Thymus (tissue), 11 donors: Measurements from ENCODE around the gene PLCB1. TPM values are rescaled to one million over a fixed set of nuclear protein-coding genes. Genes with fewer than 3 reads are reported as not detected.
"Not testable (repeated sequence)": the region's sequence is repeated elsewhere in the genome, so short reads cannot be mapped to it uniquely, and the experiment has no call there.

Experiments used
- DNase-seq, 9 donors: peaks; one replicate each; pipeline ENCODE4 v3.0.0-alpha.2; 2013; ENCODE audit warnings: low spot score in 9 of 9, low read depth in 6 of 9, missing footprints in 1 of 9
- H3K27ac ChIP-seq, 2 donors: one replicate each; pipeline ENCODE4 v1.5.1; 2013; ENCODE audit warnings: control low read depth in 1 of 2, low read depth in 1 of 2, low read length in 1 of 2, mild to moderate bottlenecking in 1 of 2, moderate library complexity in 1 of 2
- H3K27me3 ChIP-seq, 2 donors: one replicate each; pipeline ENCODE4 v1.5.1; 2013; ENCODE audit warnings: low read length in 1 of 2; ENCODE audit not compliant: control insufficient read depth in 2 of 2, insufficient read depth in 1 of 2
- H3K36me3 ChIP-seq, 2 donors: one replicate each; pipeline ENCODE4 v1.5.1; 2013; ENCODE audit warnings: low read length in 1 of 2, mild to moderate bottlenecking in 1 of 2, moderate library complexity in 1 of 2; ENCODE audit not compliant: control insufficient read depth in 2 of 2, insufficient read depth in 2 of 2
- H3K4me1 ChIP-seq, 2 donors: one replicate each; pipeline ENCODE4 v1.5.1; 2013; ENCODE audit warnings: low read length in 2 of 2; ENCODE audit not compliant: control insufficient read depth in 2 of 2, insufficient read depth in 2 of 2
- H3K4me3 ChIP-seq, 2 donors: one replicate each; pipeline ENCODE4 v1.5.1; 2013; ENCODE audit warnings: low read length in 2 of 2, control low read depth in 1 of 2, mild to moderate bottlenecking in 1 of 2
- H3K9me3 ChIP-seq, 2 donors: one replicate each; pipeline ENCODE4 v1.5.1; 2013; ENCODE audit warnings: low read length in 1 of 2, mild to moderate bottlenecking in 1 of 2; ENCODE audit not compliant: control insufficient read depth in 2 of 2, insufficient read depth in 1 of 2
- WGBS: extraction: QIAGEN DNeasy Blood & Tissue Kit; methylation state at CpG from one replicate; pipeline ENCODE4 v1.1.7; 2013; 5-methylcytosine and 5-hydroxymethylcytosine counted together
- polyA plus RNA-seq: library from polyadenylated mRNA; stranded (reverse); fragments of 200-250 nt; gene quantifications from one replicate; pipeline ENCODE4 v1.2.3, GENCODE V29; 2013
- total RNA-seq: library from RNA; stranded (reverse); fragments of 120-200 nt; gene quantifications from one replicate; pipeline ENCODE4 v1.2.4, GENCODE V29; 2013
- donor health status: healthy.

PLCB1 gene
- total and polyA plus RNA-seq, 2 donors, result 4.1 to 4.7 TPM

- not testable (repeated sequence) for H3K27me3 ChIP-seq
These were observed 721.1 kb downstream of the PLCB1 start for GRCh38 chr20:8853211-8853610.

GRCh38 chr20:8853805-8854338 lies 721.8 kb downstream of the PLCB1 start:
- H3K4me3 ChIP-seq, result no peak overlapping the region

More at GRCh38 chr20:8853211-8853610, 721.1 kb downstream of the PLCB1 start:
- H3K4me3 ChIP-seq, H3K27ac ChIP-seq, DNase-seq, H3K36me3 ChIP-seq, H3K4me1 ChIP-seq, H3K9me3 ChIP-seq: not testable (repeated sequence)
- 94% methylated on average over 3 of the region's 3 CpGs for WGBS

GRCh38 chr20:8854571-8854970 lies 722.5 kb downstream of the PLCB1 start:
- H3K4me3 ChIP-seq, result no peak overlapping the region
- WGBS, result 96% methylated on average over 12 of the region's 12 CpGs
- no peak overlapping the region for H3K27ac ChIP-seq
- no peaks in the 10 kb centered on the region for H3K36me3 ChIP-seq
- DNase-seq, result peak in 3 of 9 donors; percentile 4 to 15 (median 5)
- no peaks in the 10 kb centered on the region for H3K27me3 ChIP-seq
- H3K4me1 ChIP-seq, result peaks cover 0 to 9% of the 10 kb centered on the region in 2 donors
- H3K9me3 ChIP-seq, result no peaks in the 10 kb centered on the region

More at GRCh38 chr20:8853805-8854338, 721.8 kb downstream of the PLCB1 start:
- no peaks in the 10 kb centered on the region for H3K27me3 ChIP-seq
- no peak overlapping the region for H3K27ac ChIP-seq
- WGBS, result 37% methylated on average over 6 of the region's 6 CpGs
- H3K9me3 ChIP-seq, result no peaks in the 10 kb centered on the region
- DNase-seq, result peak; percentile 43 to 85 (median 64)
- H3K4me1 ChIP-seq, result peaks cover 0 to 9% of the 10 kb centered on the region in 2 donors
- H3K36me3 ChIP-seq, result no peaks in the 10 kb centered on the region

GRCh38 chr20:8855315-8855714 lies 723.2 kb downstream of the PLCB1 start:
- no peak for DNase-seq
- H3K4me3 ChIP-seq, result no peak overlapping the region
- no peaks in the 10 kb centered on the region for H3K36me3 ChIP-seq
- H3K4me1 ChIP-seq, result peaks cover 0 to 9% of the 10 kb centered on the region in 2 donors
- H3K27me3 ChIP-seq, result no peaks in the 10 kb centered on the region
- no peak overlapping the region for H3K27ac ChIP-seq
- no peaks in the 10 kb centered on the region for H3K9me3 ChIP-seq

DNA sequence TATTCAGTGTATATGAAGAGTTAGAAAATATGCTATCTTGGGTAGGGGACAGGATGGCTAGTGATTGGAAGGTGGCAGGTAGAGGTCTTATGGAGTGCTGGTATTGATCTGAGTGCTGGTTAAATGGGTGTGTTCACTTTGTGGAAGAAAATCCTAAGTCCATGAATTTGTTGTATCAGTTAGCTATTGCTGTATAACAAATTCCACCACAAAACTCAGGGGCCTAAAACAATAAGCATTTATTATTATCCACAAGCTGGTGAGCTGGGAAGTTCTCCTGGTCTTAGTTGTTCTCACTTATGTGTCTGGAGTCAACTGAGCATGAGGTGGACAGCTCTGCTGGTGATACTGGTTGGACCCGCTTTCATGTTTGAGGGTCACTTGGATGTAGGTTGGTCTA lies 724.6 kb downstream of the PLCB1 start:
- no peak for DNase-seq
- no peaks in the 10 kb centered on the region for H3K27me3 ChIP-seq
- no peak overlapping the region for H3K27ac ChIP-seq
- 97% methylated on average over 1 of the region's 1 CpG for WGBS
- peaks cover 0 to 9% of the 10 kb centered on the region in 2 donors for H3K4me1 ChIP-seq
- H3K36me3 ChIP-seq, result no peaks in the 10 kb centered on the region
- no peak overlapping the region for H3K4me3 ChIP-seq
- H3K9me3 ChIP-seq, result no peaks in the 10 kb centered on the region

- Histone ChIP-seq H3K27ac (no peak overlapping the region), H3K27me3 (no peaks in the 10 kb centered on the region), H3K36me3 (no peaks in the 10 kb centered on the region), H3K9me3 (no peaks in the 10 kb centered on the region), H3K4me1 (peaks cover 0 to 9% of the 10 kb centered on the region in 2 donors), H3K4me3 (no peak overlapping the region)
- 94% methylated on average over 4 of the region's 4 CpGs for WGBS
- no peak for DNase-seq
These were observed 726.2 kb downstream of the PLCB1 start for GRCh38 chr20:8858181-8858787.

DNA sequence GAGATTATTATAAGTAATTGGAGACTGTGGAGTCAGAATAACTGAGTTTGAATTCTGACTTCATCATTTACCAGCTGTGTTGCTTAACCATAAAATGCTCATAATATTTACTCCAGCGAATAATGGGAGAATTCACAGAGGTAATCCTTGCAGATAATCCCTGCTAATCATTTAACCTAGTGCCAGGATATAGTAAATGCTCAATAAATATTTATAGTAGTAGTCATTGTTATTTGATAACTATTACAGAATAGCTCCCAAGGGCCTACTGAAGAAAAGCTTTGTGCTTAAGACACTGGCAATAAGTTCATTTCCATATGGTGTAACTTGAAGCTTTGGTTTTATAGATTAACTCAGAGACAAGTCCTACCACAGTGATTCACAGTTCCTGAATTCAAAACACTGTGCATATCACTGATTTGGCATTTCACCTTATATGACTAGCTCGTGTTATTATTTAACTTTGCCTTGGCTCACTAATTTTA lies 728.0 kb downstream of the PLCB1 start:
- Histone ChIP-seq H3K9me3 (no peaks in the 10 kb centered on the region), H3K4me1 (no peaks in the 10 kb centered on the region), H3K36me3 (no peaks in the 10 kb centered on the region), H3K27ac (no peak overlapping the region), H3K4me3 (no peak overlapping the region), H3K27me3 (no peaks in the 10 kb centered on the region)
- 94% methylated on average over 2 of the region's 2 CpGs for whole genome bisulfite sequencing
- DNase-seq, result no peak

DNA sequence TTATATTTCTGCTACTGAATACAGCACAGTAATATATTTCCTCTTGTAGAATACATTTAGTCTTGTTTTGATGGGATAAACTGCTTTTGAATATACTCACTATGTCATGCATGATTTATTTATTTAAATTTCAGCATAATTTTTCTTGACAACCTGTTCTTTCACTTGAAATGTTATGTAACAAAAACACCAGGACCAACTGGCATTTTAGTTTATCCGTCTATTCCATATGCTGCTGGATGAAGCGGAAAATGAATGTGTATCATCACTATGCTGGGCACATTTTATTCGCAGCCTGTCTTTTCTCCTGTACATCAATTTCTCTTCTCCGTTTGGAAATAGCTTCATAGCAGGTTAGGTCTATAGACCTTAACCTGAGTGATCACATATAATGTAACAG lies 730.0 kb downstream of the PLCB1 start:
- WGBS, result 98% methylated on average over 4 of the region's 4 CpGs
- Histone ChIP-seq H3K27me3 (no peaks in the 10 kb centered on the region), H3K36me3 (no peaks in the 10 kb centered on the region), H3K27ac (no peak overlapping the region), H3K4me3 (no peak overlapping the region), H3K9me3 (no peaks in the 10 kb centered on the region), H3K4me1 (no peaks in the 10 kb centered on the region)
- DNase-seq, result no peak

- 95% methylated on average over 3 of the region's 3 CpGs for WGBS
- Histone ChIP-seq H3K27ac (no peak overlapping the region), H3K4me3 (no peak overlapping the region), H3K4me1 (no peaks in the 10 kb centered on the region), H3K9me3 (no peaks in the 10 kb centered on the region), H3K36me3 (no peaks in the 10 kb centered on the region), H3K27me3 (no peaks in the 10 kb centered on the region)
- DNase-seq, result no peak
These were observed 733.6 kb downstream of the PLCB1 start for GRCh38 chr20:8865636-8866035.
